B cell (primary cell): ENCODE data around the gene TRIM16. TPM values are rescaled to one million over a fixed set of nuclear protein-coding genes. Genes with fewer than 3 reads are reported as not detected.

Experiments
- ATAC-seq: fragments of 200-7000 bp; cut with Tn5 transposase; one replicate; pipeline ENCODE4 v1.10.0; 2021; ENCODE audit warnings: low read depth, mild to moderate bottlenecking, moderate number of reproducible peaks, moderate library complexity
- CTCF ChIA-PET: fragments of 350-600 bp; sonication (Branson Sonifier 250); formaldehyde crosslinking; loops from one replicate; lab custom pipeline; 2021; ENCODE audit warnings: antibody characterized with exemption, inconsistent platforms; lab: Charles Lee
- POLR2A ChIA-PET: fragments of 350-600 bp; sonication (Branson Sonifier 250); formaldehyde crosslinking; loops from one replicate; lab custom pipeline; 2021; ENCODE audit warnings: antibody characterized with exemption; lab: Charles Lee
- DNase-seq: peaks from one replicate; pipeline ENCODE4 v3.0.0; 2013
- H2AFZ ChIP-seq: 2 replicates; pipeline ENCODE4 v1.6.1; 2012; ENCODE audit warnings: mild to moderate bottlenecking, low read depth, low read length; ENCODE audit not compliant: insufficient read depth, poor library complexity, severe bottlenecking
- H3K27ac ChIP-seq, 2 donors: 1 replicate in 1 of 2; 2 replicates in 1 of 2; pipeline ENCODE4 v1.5.1; 2012 to 2013; ENCODE audit warnings: low read length in 2 of 2, mild to moderate bottlenecking in 2 of 2, moderate library complexity in 1 of 2
- H3K27me3 ChIP-seq, 4 experiments: fragments of 200-600 bp in 1 of 4; sonication (generic) in 1 of 4; replicated peaks in 1 of 4; 1 replicate in 2 of 4; 2 replicates in 2 of 4; pipeline versions ENCODE4 v1.6.1 to v1.7.0; 2013 to 2016; ENCODE audit warnings: low read length in 3 of 4, mild to moderate bottlenecking in 2 of 4, mixed read lengths in 1 of 4, moderate library complexity in 1 of 4; ENCODE audit not compliant: insufficient read depth in 4 of 4, control insufficient read depth in 3 of 4; ENCODE audit errors: control extremely low read depth in 1 of 4
- H3K36me3 ChIP-seq, 2 experiments: replicated peaks in 1 of 2; 1 replicate in 1 of 2; 2 replicates in 1 of 2; pipeline versions ENCODE4 v1.6.1 to v1.7.1; 2013; ENCODE audit warnings: low read length in 1 of 2; ENCODE audit not compliant: insufficient read depth in 2 of 2, control insufficient read depth in 1 of 2; ENCODE audit errors: control extremely low read depth in 1 of 2, extremely low read depth in 1 of 2
- H3K4me1 ChIP-seq, 2 donors: fragments of 200-600 bp in 1 of 2; sonication (generic) in 1 of 2; 1 replicate in 1 of 2; 2 replicates in 1 of 2; pipeline versions ENCODE4 v1.5.1 to v1.6.1; 2013 to 2017; ENCODE audit warnings: low read length in 2 of 2; ENCODE audit not compliant: control insufficient read depth in 2 of 2, insufficient read depth in 2 of 2
- H3K4me2 ChIP-seq: replicated peaks from 2 replicates; pipeline ENCODE3; 2012; ENCODE audit warnings: mild to moderate bottlenecking, low read depth, low read length; ENCODE audit not compliant: poor library complexity, severe bottlenecking
- H3K4me3 ChIP-seq, 5 experiments: fragments of 200-600 bp in 1 of 5; sonication (generic) in 1 of 5; 1 replicate in 3 of 5; 2 replicates in 2 of 5; pipeline versions ENCODE4 v1.5.1 to v1.7.0; 2011 to 2016; ENCODE audit warnings: low read length in 4 of 5, mild to moderate bottlenecking in 4 of 5, low read depth in 2 of 5, control low read depth in 1 of 5, moderate library complexity in 1 of 5; ENCODE audit not compliant: insufficient read depth in 1 of 5; ENCODE audit errors: control extremely low read depth in 1 of 5, extremely low read depth in 1 of 5
- H3K79me2 ChIP-seq: fragments of 200-600 bp; sonication (generic); one replicate; pipeline ENCODE4 v1.6.0; 2016; ENCODE audit warnings: low read length; ENCODE audit not compliant: control insufficient read depth, insufficient read depth
- H3K9ac ChIP-seq: fragments of 200-600 bp; sonication (generic); 2 replicates; pipeline ENCODE4 v1.6.1; 2017; ENCODE audit warnings: mild to moderate bottlenecking, low read length, moderate library complexity
- H3K9me3 ChIP-seq, 3 donors: one replicate each; pipeline versions ENCODE4 v1.6.1 to v1.7.1; 2013; ENCODE audit warnings: low read length in 2 of 3; ENCODE audit not compliant: control insufficient read depth in 2 of 3, insufficient read depth in 1 of 3; ENCODE audit errors: control extremely low read depth in 1 of 3
- H4K20me1 ChIP-seq: 2 replicates; pipeline ENCODE4 v1.6.0; 2012; ENCODE audit warnings: mild to moderate bottlenecking, low read length; ENCODE audit not compliant: insufficient read depth, control insufficient read depth, poor library complexity, severe bottlenecking
- H3K27ac Mint-ChIP-seq: one replicate; pipeline ENCODE4 v1.8.0; 2021; ENCODE audit warnings: mixed read lengths
- H3K27me3 Mint-ChIP-seq: one replicate; pipeline ENCODE4 v1.8.0; 2021; ENCODE audit warnings: mixed read lengths
- H3K4me1 Mint-ChIP-seq: one replicate; pipeline ENCODE4 v1.8.0; 2021; ENCODE audit warnings: mixed read lengths
- H3K4me3 Mint-ChIP-seq: one replicate; pipeline ENCODE4 v1.8.0; 2021; ENCODE audit warnings: mixed read lengths
- H3K9me3 Mint-ChIP-seq: one replicate; pipeline ENCODE4 v1.8.0; 2022; ENCODE audit warnings: mixed read lengths; ENCODE audit not compliant: insufficient read depth
- EZH2 ChIP-seq: IDR thresholded peaks from 2 replicates; pipeline ENCODE4 v1.6.1; 2012; ENCODE audit warnings: borderline replicate concordance, low read depth, mild to moderate bottlenecking, moderate library complexity, low read length; ENCODE audit not compliant: insufficient read depth, poor library complexity, severe bottlenecking
- WGBS: methylation state at CpG from one replicate; pipeline ENCODE4 v1.1.5; 2013; ENCODE audit warnings: missing lambda C conversion rate; ENCODE audit not compliant: insufficient coverage; 5-methylcytosine and 5-hydroxymethylcytosine counted together
- intact Hi-C: fragments of 100-400 bp; cut with micrococcal nuclease; formaldehyde crosslinking; loops from one replicate; pipeline ENCODE4 v1.10.0; 2022
- polyA plus RNA-seq: library from polyadenylated mRNA; depleted of rRNA; stranded (reverse); fragments of >200 nt; gene quantifications from 2 replicates; pipeline ENCODE4 v1.2.3, GENCODE V29; 2012
- total RNA-seq, 2 donors: library from RNA; stranded (reverse); fragments of 120-200 nt in 1 of 2; gene quantifications; 1 replicate in 1 of 2; 2 replicates in 1 of 2; pipeline versions ENCODE4 v1.2.3 to v1.2.4, GENCODE V29; 2013 to 2022
- TF ChIP-seq, protein P1 (sequence below): fragments of 200-600 bp; IDR thresholded peaks from one replicate; pipeline ENCODE4 v1.8.0; 2022; ENCODE audit warnings: antibody characterized with exemption, mild to moderate bottlenecking

TRIM16 gene
- total and polyA plus RNA-seq, 2 donors (not counting 1 experiment from before 2014, with no cell fraction given) = 5.6 to 7.8 TPM

DNA sequence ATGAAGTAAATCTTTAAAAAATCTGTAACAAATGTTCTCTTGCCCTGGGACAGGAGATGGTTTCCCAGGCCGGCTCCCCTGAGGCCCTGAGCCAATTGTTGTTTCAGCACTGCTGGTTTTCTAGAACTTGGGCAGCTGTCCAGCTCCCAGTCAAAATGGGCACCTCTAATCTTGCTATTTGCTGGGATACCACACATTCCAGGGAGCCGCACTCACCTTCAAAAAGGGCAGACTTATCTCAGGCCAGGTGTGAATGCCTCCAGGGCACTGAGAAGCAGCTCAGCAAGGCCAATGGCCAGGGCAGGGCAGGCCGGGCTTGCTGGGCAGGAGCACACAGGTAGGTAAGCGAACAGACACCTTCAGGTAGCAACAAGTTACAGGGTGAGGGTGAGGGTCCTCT is 24.4 kb downstream of the TRIM16 start:
- Mint-ChIP-seq H3K27ac (no peak overlapping the region), H3K4me1 (peaks cover 7% of the 10 kb centered on the region), H3K4me3 (no peak overlapping the region), H3K27me3 (no peaks in the 10 kb centered on the region), H3K9me3 (no peaks in the 10 kb centered on the region)
- H3K4me2 ChIP-seq = no peak overlapping the region
- H3K79me2 ChIP-seq = no peaks in the 10 kb centered on the region
- no peak overlapping the region for H3K9ac ChIP-seq
- ChIA-PET CTCF (no interaction called here), POLR2A (no interaction called here)
- no peaks in the 10 kb centered on the region for H3K36me3 ChIP-seq
- intact Hi-C loops = no loop called here
- no peaks in the 10 kb centered on the region for H3K27me3 ChIP-seq
- no peak overlapping the region for H3K4me3 ChIP-seq
- ATAC-seq = no peak
- no peaks in the 10 kb centered on the region for H4K20me1 ChIP-seq
- no peaks in the 10 kb centered on the region for H3K4me1 ChIP-seq
- no peak overlapping the region for H3K27ac ChIP-seq
- no peaks in the 10 kb centered on the region for H3K9me3 ChIP-seq
- TF ChIP-seq EZH2 = no peak
- TF ChIP-seq, protein P1, sequence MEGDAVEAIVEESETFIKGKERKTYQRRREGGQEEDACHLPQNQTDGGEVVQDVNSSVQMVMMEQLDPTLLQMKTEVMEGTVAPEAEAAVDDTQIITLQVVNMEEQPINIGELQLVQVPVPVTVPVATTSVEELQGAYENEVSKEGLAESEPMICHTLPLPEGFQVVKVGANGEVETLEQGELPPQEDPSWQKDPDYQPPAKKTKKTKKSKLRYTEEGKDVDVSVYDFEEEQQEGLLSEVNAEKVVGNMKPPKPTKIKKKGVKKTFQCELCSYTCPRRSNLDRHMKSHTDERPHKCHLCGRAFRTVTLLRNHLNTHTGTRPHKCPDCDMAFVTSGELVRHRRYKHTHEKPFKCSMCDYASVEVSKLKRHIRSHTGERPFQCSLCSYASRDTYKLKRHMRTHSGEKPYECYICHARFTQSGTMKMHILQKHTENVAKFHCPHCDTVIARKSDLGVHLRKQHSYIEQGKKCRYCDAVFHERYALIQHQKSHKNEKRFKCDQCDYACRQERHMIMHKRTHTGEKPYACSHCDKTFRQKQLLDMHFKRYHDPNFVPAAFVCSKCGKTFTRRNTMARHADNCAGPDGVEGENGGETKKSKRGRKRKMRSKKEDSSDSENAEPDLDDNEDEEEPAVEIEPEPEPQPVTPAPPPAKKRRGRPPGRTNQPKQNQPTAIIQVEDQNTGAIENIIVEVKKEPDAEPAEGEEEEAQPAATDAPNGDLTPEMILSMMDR = no peak
- no peak overlapping the region for H2AFZ ChIP-seq
- WGBS = 93% methylated on average over 3 of the region's 4 CpGs
- DNase-seq = no peak

DNA sequence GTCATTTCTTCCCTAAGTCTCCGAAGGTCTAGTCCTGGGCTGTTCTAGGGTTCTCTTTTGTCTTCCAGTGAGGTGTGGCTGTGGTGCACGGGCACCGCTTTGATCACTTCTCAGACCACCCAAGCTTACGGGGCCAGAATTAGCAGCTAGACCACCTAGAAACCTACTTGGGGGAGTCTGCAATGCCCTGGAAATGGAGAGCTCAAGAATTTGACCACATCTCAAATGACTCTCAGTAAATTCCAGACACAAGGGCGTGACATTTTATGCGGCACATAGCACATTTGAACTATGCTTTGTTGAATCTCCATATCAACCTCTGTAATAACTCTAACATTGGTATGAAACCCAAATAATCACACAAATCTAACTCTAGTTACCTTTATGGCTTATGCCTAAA is 24.9 kb downstream of the TRIM16 start:
- CTCF ChIA-PET = no interaction called here
- no peak overlapping the region for H3K4me2 ChIP-seq
- H3K27me3 ChIP-seq = no peaks in the 10 kb centered on the region
- H3K79me2 ChIP-seq = no peaks in the 10 kb centered on the region
- intact Hi-C loops = no loop called here
- no peaks in the 10 kb centered on the region for H3K4me1 ChIP-seq
- H3K4me3 ChIP-seq = no peak overlapping the region
- no peak overlapping the region for H3K9ac ChIP-seq
- no peaks in the 10 kb centered on the region for H3K9me3 Mint-ChIP-seq
- H3K36me3 ChIP-seq = no peaks in the 10 kb centered on the region
- H3K27ac ChIP-seq = no peak overlapping the region
- no peaks in the 10 kb centered on the region for H3K9me3 ChIP-seq
- no peak overlapping the region for H3K27ac Mint-ChIP-seq
- no peaks in the 10 kb centered on the region for H3K27me3 Mint-ChIP-seq
- TF ChIP-seq, protein P1 = no peak
- TF ChIP-seq EZH2 = no peak
- peaks cover 7% of the 10 kb centered on the region for H3K4me1 Mint-ChIP-seq
- WGBS = 100% methylated on average over 4 of the region's 6 CpGs
- no peaks in the 10 kb centered on the region for H4K20me1 ChIP-seq
- DNase-seq (no peak), ATAC-seq (no peak)
- H3K4me3 Mint-ChIP-seq = no peak overlapping the region
- no peak overlapping the region for H2AFZ ChIP-seq
- POLR2A ChIA-PET = no interaction called here
